HFFc6 (cell line): Measurements from ENCODE around the gene RBM44. TPM values are rescaled to one million over a fixed set of nuclear protein-coding genes. Genes with fewer than 3 reads are reported as not detected.
A peak's percentile ranks its signal among the peaks of the same experiment; 100 is the strongest.
"Not testable (repeated sequence)": the region's sequence is repeated elsewhere in the genome, so short reads cannot be mapped to it uniquely, and the experiment has no call there.

Source experiments
- DNase-seq: peaks from one replicate; pipeline ENCODE4 v3.0.0-alpha.2; 2018
- H3K27ac Mint-ChIP-seq: 2 replicates; pipeline ENCODE4 v1.8.0; 2020; ENCODE audit warnings: mild to moderate bottlenecking, mixed read lengths
- H3K27me3 Mint-ChIP-seq: 2 replicates; pipeline ENCODE4 v1.8.0; 2021; ENCODE audit warnings: mild to moderate bottlenecking, moderate library complexity, mixed read lengths; ENCODE audit not compliant: insufficient read depth
- H3K36me3 Mint-ChIP-seq: 2 replicates; pipeline ENCODE4 v1.8.0; 2021; ENCODE audit warnings: low read depth, mixed read lengths
- H3K4me1 Mint-ChIP-seq: 2 replicates; pipeline ENCODE4 v1.8.0; 2020; ENCODE audit warnings: low read depth, mixed read lengths
- H3K4me3 Mint-ChIP-seq: 2 replicates; pipeline ENCODE4 v1.8.0; 2020; ENCODE audit warnings: mild to moderate bottlenecking, moderate library complexity, mixed read lengths
- H3K9me3 Mint-ChIP-seq: 2 replicates; pipeline ENCODE4 v1.8.0; 2020; ENCODE audit warnings: mild to moderate bottlenecking, mixed read lengths
- total RNA-seq, 6 experiments: library from RNA; stranded (reverse); fragmentation: NEBNext Ultra II Directional; extraction: Animal tissue kit (Norgen Biotek cat#: 25700); gene quantifications; 2 replicates in 1 of 6; 3 replicates in 5 of 6; pipeline ENCODE4 v1.2.3, GENCODE V29; 2021
- TF ChIP-seq, protein P1 (sequence below): fragments of 200-600 bp; sonication (generic); IDR thresholded peaks from 2 replicates; pipeline ENCODE4 v1.5.0; 2021; ENCODE audit warnings: antibody characterized with exemption, mild to moderate bottlenecking

Gene RBM44
- total RNA-seq, 6 experiments from 2014 or later: 0.07 to 0.10 (median 0.09) TPM; not detected in 1

DNA sequence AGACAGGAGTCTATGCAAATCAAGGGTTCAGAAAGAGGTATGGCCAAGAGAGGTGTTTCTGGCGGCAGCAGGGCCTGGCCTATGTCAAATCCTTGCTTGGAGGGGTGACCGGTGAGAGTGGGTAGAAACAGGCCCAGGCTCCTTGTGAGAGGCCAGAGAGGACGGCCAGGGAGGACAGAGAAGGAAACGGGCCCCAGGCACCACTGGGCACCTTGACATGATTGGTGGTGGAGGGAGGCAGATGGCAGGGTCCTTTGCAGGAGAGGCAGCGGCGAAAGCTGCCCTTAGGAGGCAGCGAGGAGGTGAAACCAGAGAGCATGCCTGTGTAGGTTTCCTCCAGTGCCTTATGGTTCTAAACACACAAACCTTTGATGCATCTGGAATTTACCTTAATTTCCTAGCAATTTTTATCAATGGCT lies 67.1 kb downstream of the RBM44 start:
- H3K36me3 Mint-ChIP-seq: no peaks in the 10 kb centered on the region
- peaks cover 7% of the 10 kb centered on the region for H3K27me3 Mint-ChIP-seq
- TF ChIP-seq, protein P1, sequence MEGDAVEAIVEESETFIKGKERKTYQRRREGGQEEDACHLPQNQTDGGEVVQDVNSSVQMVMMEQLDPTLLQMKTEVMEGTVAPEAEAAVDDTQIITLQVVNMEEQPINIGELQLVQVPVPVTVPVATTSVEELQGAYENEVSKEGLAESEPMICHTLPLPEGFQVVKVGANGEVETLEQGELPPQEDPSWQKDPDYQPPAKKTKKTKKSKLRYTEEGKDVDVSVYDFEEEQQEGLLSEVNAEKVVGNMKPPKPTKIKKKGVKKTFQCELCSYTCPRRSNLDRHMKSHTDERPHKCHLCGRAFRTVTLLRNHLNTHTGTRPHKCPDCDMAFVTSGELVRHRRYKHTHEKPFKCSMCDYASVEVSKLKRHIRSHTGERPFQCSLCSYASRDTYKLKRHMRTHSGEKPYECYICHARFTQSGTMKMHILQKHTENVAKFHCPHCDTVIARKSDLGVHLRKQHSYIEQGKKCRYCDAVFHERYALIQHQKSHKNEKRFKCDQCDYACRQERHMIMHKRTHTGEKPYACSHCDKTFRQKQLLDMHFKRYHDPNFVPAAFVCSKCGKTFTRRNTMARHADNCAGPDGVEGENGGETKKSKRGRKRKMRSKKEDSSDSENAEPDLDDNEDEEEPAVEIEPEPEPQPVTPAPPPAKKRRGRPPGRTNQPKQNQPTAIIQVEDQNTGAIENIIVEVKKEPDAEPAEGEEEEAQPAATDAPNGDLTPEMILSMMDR: no peak
- peak overlapping the region; percentile 57 for H3K4me3 Mint-ChIP-seq
- DNase-seq: no peak
- no peaks in the 10 kb centered on the region for H3K9me3 Mint-ChIP-seq
- H3K27ac Mint-ChIP-seq: peak overlapping the region; percentile 82
- peaks cover 42% of the 10 kb centered on the region for H3K4me1 Mint-ChIP-seq

DNA sequence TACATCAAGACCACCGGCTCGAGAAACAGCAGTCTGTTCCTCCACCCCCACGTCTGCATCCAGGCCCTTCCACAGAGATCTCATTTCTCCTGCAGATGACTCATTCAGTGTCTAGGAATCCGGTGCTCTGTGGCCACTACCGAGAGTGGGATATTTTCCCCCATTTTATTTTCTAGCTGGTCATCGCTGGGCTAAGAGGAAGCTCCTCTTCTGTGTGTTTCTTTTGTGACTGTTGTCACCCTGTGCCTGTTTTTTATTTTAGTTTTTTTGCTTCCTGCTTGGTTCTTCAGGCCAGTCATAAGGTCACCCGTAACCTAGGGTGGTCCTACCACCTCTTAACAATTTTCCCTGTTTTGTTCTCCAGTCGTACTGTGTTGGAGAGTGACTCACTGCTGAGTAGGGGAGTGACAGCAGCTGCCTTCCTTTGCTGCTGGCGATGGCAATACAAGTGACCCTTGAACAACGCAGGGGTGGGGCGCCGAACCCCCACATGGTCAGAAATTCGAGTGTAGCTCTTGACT lies 67.6 kb downstream of the RBM44 start:
- Mint-ChIP-seq H3K27me3 (peaks cover 7% of the 10 kb centered on the region), H3K9me3 (no peaks in the 10 kb centered on the region), H3K4me3 (peak overlapping the region; percentile 57), H3K27ac (peak overlapping the region; percentile 82), H3K4me1 (peaks cover 40% of the 10 kb centered on the region), H3K36me3 (no peaks in the 10 kb centered on the region)
- TF ChIP-seq, protein P1: no peak
- DNase-seq: no peak

DNA sequence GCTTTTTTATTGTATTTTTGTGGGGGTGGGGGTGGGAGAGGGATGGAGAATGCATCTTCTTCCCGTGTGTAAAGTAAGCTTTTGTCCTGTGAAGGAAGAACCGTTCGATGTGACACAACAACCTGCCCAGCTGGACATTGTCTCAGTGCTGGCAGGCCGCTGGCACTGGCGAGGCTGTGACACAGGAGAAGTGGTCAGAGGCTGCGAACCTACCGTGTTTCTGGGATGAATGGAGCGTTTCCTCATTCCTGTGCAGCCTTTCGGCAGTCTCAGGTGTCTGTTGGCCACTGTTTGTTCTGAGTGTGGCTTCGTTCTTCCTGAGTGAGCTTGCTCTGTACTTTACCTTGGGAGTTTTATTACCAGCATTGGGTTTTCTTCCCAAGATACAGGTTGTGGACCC lies 68.9 kb downstream of the RBM44 start:
- no peak for DNase-seq
- Mint-ChIP-seq H3K4me3 (no peak overlapping the region), H3K27ac (no peak overlapping the region), H3K36me3 (no peaks in the 10 kb centered on the region), H3K27me3 (peaks cover 7% of the 10 kb centered on the region), H3K4me1 (peaks cover 41% of the 10 kb centered on the region), H3K9me3 (no peaks in the 10 kb centered on the region)
- TF ChIP-seq, protein P1: no peak

DNA sequence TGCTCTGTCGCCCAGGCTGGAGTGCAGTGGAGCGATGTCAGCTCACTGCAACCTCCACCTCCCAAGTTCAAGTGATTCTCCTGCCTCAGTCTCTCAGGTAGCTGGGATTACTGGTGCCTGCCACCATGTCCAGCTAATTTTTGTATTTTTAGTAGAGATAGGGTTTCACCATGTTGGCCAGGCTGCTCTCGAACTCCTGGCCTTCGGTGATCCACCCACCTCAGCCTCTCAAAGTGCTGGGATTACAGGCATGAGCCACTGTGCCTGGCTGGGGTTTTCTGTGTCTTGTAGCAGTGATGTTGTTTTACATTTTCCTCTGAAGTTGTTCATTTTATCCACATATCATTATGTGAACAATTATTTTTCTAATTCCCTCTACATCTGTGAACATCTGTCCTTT lies 69.5 kb downstream of the RBM44 start:
- not testable (repeated sequence) for H3K27me3 Mint-ChIP-seq, H3K27ac Mint-ChIP-seq

DNA sequence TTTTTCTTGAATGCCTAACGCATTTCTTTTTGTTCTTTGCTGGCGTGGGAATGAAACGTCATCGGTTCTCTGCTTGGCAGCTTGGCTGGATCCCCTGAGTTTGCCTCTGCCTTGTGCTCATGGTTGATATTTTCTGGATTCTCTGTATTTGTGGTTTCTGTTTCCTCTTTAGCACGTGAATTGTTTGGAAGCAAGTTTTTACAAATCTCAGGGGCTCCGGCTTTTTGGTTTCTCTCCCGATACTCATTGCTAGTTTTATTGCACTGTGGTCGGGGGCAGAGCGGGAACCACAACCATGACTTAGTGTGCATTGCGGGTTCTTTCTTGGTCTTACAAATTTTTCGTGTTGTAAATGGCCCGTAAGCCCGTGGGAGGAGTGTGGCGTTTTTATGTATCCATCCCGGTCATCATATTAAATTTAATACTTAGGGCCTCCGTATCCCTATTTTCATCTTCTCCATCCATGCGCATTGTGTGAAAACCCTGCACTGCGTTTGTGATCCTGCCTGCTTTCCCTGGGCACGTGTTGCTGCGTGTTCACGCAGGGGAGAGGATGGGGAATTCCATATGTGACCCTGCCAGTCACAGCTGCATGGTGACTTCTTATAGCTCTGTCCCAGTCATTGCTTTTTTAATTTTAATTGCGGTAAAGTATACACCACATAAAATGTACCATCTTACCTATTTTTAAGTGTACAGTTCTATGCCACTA lies 70.2 kb downstream of the RBM44 start:
- no peak for DNase-seq
- H3K36me3 Mint-ChIP-seq: no peaks in the 10 kb centered on the region
- no peak overlapping the region; the same call in 1 of the 2 replicates for H3K4me3 Mint-ChIP-seq
- peaks cover 7% of the 10 kb centered on the region for H3K27me3 Mint-ChIP-seq
- H3K9me3 Mint-ChIP-seq: no peaks in the 10 kb centered on the region
- no peak overlapping the region for H3K27ac Mint-ChIP-seq
- TF ChIP-seq, protein P1: no peak
- peaks cover 46% of the 10 kb centered on the region for H3K4me1 Mint-ChIP-seq

More for the DNA sequence above, 69.5 kb downstream of the RBM44 start:
- peaks cover 41% of the 10 kb centered on the region for H3K4me1 Mint-ChIP-seq
- DNase-seq, H3K9me3 Mint-ChIP-seq, H3K36me3 Mint-ChIP-seq, H3K4me3 Mint-ChIP-seq: not testable (repeated sequence)

DNA sequence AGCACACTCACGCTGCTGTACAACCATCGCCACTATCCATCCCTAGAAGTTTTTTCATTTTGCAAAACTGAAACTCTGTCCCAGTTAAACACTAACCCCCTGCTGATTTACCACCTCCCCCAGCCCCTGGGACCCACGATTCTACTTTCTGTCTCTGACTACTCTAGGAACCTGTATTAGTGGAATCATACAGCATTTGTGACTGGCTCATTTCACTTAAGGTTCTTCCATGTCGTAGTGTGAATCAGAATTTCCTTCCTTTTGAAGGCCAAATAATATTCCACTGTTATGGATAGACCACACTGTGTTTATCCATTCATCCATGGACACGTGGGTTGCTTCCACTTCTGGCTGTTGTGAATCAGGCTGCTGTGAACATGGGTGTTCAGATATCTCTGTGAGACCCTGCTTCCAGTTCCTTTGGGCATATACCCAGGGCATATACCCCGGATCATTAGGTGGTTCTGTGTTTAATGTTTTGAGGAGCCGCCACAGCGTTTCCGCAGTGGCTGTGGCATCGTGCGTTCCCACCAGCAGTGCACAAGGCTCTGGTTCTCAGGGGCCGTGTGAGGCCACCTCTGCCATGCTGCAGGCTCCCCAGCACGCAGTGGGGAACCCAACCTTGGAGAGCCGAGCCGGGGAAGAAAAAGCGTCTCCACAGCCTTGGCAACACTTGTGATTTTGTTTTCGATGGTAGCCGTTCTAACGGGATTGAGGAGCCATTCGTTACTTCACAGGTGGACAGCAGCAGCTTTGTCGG lies 70.9 kb downstream of the RBM44 start:
- Mint-ChIP-seq H3K27ac (no peak overlapping the region), H3K4me3 (no peak overlapping the region), H3K4me1 (peaks cover 49% of the 10 kb centered on the region), H3K27me3 (peaks cover 7% of the 10 kb centered on the region), H3K36me3 (no peaks in the 10 kb centered on the region), H3K9me3 (no peaks in the 10 kb centered on the region)
- TF ChIP-seq, protein P1: no peak
- DNase-seq: no peak
